Measurements from ENCODE around the gene KANK4.

- TF ChIP-seq, protein P1, sequence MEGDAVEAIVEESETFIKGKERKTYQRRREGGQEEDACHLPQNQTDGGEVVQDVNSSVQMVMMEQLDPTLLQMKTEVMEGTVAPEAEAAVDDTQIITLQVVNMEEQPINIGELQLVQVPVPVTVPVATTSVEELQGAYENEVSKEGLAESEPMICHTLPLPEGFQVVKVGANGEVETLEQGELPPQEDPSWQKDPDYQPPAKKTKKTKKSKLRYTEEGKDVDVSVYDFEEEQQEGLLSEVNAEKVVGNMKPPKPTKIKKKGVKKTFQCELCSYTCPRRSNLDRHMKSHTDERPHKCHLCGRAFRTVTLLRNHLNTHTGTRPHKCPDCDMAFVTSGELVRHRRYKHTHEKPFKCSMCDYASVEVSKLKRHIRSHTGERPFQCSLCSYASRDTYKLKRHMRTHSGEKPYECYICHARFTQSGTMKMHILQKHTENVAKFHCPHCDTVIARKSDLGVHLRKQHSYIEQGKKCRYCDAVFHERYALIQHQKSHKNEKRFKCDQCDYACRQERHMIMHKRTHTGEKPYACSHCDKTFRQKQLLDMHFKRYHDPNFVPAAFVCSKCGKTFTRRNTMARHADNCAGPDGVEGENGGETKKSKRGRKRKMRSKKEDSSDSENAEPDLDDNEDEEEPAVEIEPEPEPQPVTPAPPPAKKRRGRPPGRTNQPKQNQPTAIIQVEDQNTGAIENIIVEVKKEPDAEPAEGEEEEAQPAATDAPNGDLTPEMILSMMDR (IDR thresholded peaks at IDR 0.05): no peak
- TF ChIP-seq KDM1A (IDR thresholded peaks at IDR 0.05; ENCODE audit: low read depth) (no peak), PBX3 (IDR thresholded peaks at IDR 0.05) (no peak), RCOR1 (IDR thresholded peaks at IDR 0.05; ENCODE audit: low read depth, low read length) (no peak), FOSL2 (IDR thresholded peaks at IDR 0.05) (no peak), FOSL2 (CRISPR knock-in tag; IDR thresholded peaks at IDR 0.05) (no peak), EHMT2 (IDR thresholded peaks at IDR 0.05; ENCODE audit: low read depth) (no peak), SREBF2 (IDR thresholded peaks at IDR 0.05) (no peak), PHF8 (IDR thresholded peaks at IDR 0.05; ENCODE audit: borderline replicate concordance, low read depth) (no peak), POLR2A (IDR thresholded peaks at IDR 0.05; ENCODE audit: low read length) (no peak), MAZ (IDR thresholded peaks at IDR 0.05; ENCODE audit: borderline replicate concordance, low read depth, low read length) (no peak), NR3C1 (IDR thresholded peaks at IDR 0.05) (no peak)
Observed at GRCh38 chr1:62301726-62302390, 17.4 kb downstream of the KANK4 start.

All from A549 (cell line).